ENCODE results near the gene DNASE1L1. TPM values are rescaled to one million over a fixed set of nuclear protein-coding genes. Genes with fewer than 3 reads are reported as not detected.
A peak's percentile ranks its signal among the peaks of the same experiment; 100 is the strongest.

The DNASE1L1 gene
- total and polyA plus RNA-seq, 8 donors = 12.5 to 48.7 (median 17.1) TPM

DNA sequence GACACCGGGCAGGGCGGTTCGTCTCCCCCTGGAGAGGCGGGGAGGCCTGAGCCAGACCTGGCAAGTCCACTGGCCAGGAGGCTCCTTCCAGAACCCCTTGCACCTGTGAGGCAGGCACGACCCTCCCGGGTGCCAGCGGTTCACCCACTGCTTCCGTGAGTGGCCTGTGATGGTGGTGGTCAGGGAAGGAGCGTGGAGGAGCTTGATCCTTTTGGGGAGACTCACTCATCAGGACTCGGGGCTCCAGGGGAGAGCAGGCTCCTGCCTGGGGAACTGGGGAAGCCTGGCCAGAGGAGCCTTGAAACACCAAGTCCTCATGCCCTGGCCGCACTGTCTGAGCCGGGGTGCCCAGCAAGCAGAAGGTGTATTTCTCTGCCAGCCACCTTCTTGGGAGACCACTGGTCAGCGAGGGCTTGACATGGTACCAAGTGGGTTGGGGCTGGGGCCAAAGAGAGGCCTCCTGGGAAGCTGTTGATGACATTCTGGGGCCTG, 35.7 kb upstream of the DNASE1L1 start:
- no peak for DNase-seq
- peaks cover 9 to 32% (median 19%) of the 10 kb centered on the region in 4 donors for H3K4me1 ChIP-seq
- 39 to 57% (median 46%) methylated on average over 13 of the region's 13 CpGs; no CpG with 5 or more reads in 2 of the 5 donors for WGBS, 5 donors
- H3K36me3 ChIP-seq = peaks cover 14 to 71% (median 59%) of the 10 kb centered on the region in 4 donors
- H3K27me3 ChIP-seq = no peaks in the 10 kb centered on the region
- no peaks in the 10 kb centered on the region for H3K9me3 ChIP-seq
- TF ChIP-seq, protein P1, sequence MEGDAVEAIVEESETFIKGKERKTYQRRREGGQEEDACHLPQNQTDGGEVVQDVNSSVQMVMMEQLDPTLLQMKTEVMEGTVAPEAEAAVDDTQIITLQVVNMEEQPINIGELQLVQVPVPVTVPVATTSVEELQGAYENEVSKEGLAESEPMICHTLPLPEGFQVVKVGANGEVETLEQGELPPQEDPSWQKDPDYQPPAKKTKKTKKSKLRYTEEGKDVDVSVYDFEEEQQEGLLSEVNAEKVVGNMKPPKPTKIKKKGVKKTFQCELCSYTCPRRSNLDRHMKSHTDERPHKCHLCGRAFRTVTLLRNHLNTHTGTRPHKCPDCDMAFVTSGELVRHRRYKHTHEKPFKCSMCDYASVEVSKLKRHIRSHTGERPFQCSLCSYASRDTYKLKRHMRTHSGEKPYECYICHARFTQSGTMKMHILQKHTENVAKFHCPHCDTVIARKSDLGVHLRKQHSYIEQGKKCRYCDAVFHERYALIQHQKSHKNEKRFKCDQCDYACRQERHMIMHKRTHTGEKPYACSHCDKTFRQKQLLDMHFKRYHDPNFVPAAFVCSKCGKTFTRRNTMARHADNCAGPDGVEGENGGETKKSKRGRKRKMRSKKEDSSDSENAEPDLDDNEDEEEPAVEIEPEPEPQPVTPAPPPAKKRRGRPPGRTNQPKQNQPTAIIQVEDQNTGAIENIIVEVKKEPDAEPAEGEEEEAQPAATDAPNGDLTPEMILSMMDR (IDR thresholded peaks at IDR 0.05) = no peak
- TF ChIP-seq POLR2A (IDR thresholded peaks at IDR 0.05) = no peak
- H3K27ac ChIP-seq = peak overlapping the region in 4 of 5 donors; percentile 80 to 91 (median 88)
- intact Hi-C loops (cut with DNase I; ENCODE audit: low total_unique reads) = no loop called here
- peak overlapping the region; percentile 55 to 66 (median 59) for H3K4me3 ChIP-seq

DNA sequence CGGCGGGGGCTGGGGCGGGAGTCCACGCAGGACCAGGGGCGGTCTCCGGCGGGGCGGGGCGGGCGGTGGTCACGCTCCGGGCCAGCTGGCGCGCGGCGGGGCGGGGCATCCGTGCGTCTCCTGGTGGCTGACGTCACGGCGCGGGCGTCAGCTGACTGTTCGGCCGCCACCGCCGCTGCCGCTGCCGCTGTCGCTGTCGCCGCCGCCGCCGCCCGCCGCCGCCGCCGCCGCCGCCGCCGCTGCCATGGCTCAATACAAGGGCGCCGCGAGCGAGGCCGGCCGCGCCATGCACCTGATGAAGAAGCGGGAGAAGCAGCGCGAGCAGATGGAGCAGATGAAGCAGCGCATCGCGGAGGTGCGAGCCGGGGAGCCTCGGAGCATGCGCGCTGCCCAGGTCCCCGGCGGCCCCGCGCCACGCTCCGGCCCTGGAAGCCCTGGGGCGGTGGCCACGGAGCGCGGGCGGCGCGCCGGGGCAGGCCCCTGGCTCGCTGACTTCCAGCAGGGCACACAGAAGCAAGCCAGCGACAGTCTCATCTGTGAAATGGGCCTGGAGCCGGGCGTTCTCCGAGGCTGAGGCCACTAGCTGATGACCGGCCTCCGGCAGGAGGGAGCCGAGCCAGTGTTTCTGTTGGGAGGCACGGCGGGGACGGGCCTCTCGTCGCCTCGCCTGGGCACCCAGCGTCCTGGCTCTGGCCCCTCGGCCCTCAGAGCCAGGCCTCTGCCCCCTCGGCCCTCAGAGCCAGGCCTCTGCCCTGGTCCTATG, 35.1 kb upstream of the DNASE1L1 start, which contains the start of gene FAM50A:
FAM50A (plus strand) TSS at position 150 of the 763 bp plus-strand sequence; CDS start at position 245, 95 bp downstream.
- DNase-seq = peak; percentile 82 to 92
- Histone ChIP-seq H3K9me3 (no peaks in the 10 kb centered on the region), H3K4me3 (peak within 1 kb of the TSS; percentile 55 to 66 (median 59)), H3K27ac (peak within 1 kb of the TSS; percentile 80 to 91 (median 89)), H3K27me3 (no peaks in the 10 kb centered on the region), H3K36me3 (peaks cover 9 to 71% (median 57%) of the 10 kb centered on the region in 4 donors), H3K4me1 (peaks cover 9 to 37% (median 19%) of the 10 kb centered on the region in 4 donors)
- no peak for TF ChIP-seq EP300 (IDR thresholded peaks at IDR 0.05)
- TF ChIP-seq POLR2A (IDR thresholded peaks at IDR 0.05) = no peak
- no peak for TF ChIP-seq POLR2AphosphoS5 (IDR thresholded peaks at IDR 0.05)
- TF ChIP-seq, protein P1 (IDR thresholded peaks at IDR 0.05) = no peak
- 1 to 37% (median 18%) methylated on average over 16 to 52 of the region's 94 CpGs; no CpG with 5 or more reads in 1 of the 5 donors for WGBS, 5 donors
- intact Hi-C loops (cut with DNase I; ENCODE audit: low total_unique reads) = no loop called here

DNA sequence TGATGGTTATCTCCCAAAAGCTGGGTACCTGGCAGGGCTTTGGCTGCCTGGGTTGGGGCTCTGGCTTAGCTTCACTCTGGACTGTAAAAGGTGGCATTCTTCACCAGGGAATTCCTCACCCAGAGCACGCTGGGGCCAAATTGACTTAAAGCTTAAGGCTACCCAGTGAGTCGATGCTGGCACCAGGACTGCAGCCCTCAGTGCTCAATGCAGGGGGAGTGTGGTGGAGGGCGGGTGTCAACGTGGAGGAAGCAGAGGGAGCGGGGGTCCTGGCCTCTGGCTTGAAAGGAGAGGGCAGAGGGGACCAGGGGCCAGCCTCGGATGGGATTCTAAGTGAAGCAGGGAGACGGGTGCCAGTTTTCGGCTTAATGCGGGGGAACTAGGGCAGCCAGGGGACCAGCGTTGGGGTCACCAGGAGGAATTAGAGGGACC, 34.4 kb upstream of the DNASE1L1 start:
- Histone ChIP-seq H3K4me3 (peak overlapping the region; percentile 55 to 66 (median 59)), H3K27me3 (no peaks in the 10 kb centered on the region), H3K4me1 (peaks cover 9 to 44% (median 24%) of the 10 kb centered on the region in 4 donors), H3K9me3 (no peaks in the 10 kb centered on the region), H3K27ac (peak overlapping the region; percentile 47 to 91 (median 85)), H3K36me3 (peaks cover 2 to 71% (median 50%) of the 10 kb centered on the region in 4 donors)
- 10 to 45% (median 16%) methylated on average over 7 to 10 of the region's 10 CpGs for WGBS, 5 donors
- TF ChIP-seq EP300 (IDR thresholded peaks at IDR 0.05) (no peak), POLR2A (IDR thresholded peaks at IDR 0.05) (no peak), POLR2AphosphoS5 (IDR thresholded peaks at IDR 0.05) (no peak)
- TF ChIP-seq, protein P1 (IDR thresholded peaks at IDR 0.05) = no peak
- intact Hi-C loops (cut with DNase I; ENCODE audit: low total_unique reads) = no loop called here
- DNase-seq = no peak

DNA sequence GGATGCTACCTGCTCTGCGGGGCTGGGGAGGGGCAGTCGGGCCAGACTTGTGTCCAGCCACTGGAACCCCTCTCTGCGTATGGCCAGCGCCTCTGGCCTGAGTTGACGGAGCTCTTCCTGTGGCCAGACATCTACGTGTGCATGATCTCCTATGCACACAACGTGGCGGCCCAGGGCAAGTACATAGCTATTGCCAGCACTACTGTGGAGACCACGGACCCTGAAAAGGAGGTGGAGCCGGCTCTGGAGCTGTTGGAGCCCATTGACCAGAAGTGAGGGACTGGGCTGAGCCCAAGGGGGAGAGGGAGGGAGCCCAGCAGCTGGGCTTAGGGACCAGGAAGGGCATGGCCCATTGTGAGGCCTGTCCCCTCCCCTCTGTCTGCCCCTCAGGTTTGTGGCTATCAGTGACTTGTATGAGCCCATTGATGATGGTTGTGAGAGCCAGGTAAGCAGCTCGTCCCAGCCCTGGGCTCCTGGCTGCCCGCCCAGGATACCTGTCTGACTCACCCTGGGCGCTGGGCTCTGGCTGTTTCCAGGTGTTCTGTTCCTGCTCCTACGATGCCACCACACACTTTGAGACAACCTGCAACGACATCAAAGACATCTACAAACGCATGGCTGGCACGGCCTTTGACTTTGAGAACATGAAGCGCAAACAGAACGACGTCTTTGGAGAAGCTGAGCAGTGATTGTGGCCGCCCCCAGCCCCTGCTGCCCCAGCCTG, 33.1 kb upstream of the DNASE1L1 start:
- Histone ChIP-seq H3K9me3 (no peaks in the 10 kb centered on the region), H3K4me1 (peaks cover 9 to 53% (median 33%) of the 10 kb centered on the region in 4 donors), H3K4me3 (no peak overlapping the region), H3K27ac (peak overlapping the region in 1 of 5 donors; percentile 34), H3K36me3 (peaks cover 0 to 59% (median 40%) of the 10 kb centered on the region in 4 donors), H3K27me3 (no peaks in the 10 kb centered on the region)
- peak in 1 of 2 donors; percentile 57 for DNase-seq
- intact Hi-C loops (cut with DNase I; ENCODE audit: low total_unique reads) = no loop called here
- 73 to 80% (median 77%) methylated on average over 15 to 21 of the region's 21 CpGs for WGBS, 5 donors
- TF ChIP-seq, protein P1 (IDR thresholded peaks at IDR 0.05) = no peak
- no peak for TF ChIP-seq POLR2A (IDR thresholded peaks at IDR 0.05)
- TF ChIP-seq EP300 (IDR thresholded peaks at IDR 0.05) = no peak
- no peak for TF ChIP-seq POLR2AphosphoS5 (IDR thresholded peaks at IDR 0.05)

All from stomach (tissue), 9 donors.